Stimulated activated CD4-positive, alpha-beta T cell treated with anti-CD3 and anti-CD28 coated beads, Interleukin-2, amount 100 ng/mL, for 4 hours (primary cell): ENCODE data around the gene ENTPD8.
"Not testable (repeated sequence)": the region's sequence is repeated elsewhere in the genome, so short reads cannot be mapped to it uniquely, and the experiment has no call there.

Experiments
- DNase-seq: peaks from one replicate; pipeline ENCODE4 v3.0.0-alpha.2; 2020; ENCODE audit warnings: low read depth

ENTPD8 gene

GRCh38 chr9:137458194-137459151, 17.3 kb upstream of the ENTPD8 start:
- no peak for DNase-seq

DNA sequence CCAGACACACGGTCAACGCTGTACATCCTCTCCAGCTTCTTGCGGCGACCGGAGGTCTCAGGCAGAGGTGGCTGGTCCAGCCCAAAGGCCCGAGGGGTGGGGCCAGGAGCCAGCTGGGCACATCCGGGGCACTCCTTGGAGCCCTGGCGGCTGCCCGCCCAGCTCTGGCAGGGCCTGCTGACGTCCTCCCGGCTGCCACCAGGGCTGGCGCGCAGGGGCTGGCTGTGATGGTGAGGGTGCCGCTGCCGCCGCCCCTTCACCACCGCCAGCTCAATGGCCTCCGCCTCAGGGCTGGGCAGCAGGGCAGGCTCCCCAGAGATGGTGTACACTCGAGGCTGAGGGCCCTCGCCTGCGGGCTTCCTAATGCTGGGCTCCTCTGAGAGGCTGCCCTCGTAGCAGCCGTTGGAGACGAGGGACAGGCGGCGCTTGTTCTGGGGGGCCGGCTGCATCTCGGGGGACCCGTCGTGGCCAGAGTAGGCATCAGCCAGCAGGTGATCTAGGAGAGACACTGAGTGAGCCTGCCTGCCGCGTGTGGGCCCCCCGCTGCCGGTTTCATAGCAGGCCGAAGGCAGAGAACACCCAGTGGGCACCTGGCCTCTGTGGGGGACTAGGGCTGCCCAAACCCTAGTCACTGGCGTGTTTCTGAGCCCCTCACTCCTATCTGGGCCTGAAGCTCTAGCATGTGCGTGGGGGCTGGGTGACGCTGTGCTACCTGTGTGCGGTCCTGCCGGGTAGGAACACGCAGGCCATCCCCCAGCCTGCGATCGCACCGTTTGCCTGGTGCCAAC, 16.4 kb upstream of the ENTPD8 start:
- DNase-seq = no peak

DNA sequence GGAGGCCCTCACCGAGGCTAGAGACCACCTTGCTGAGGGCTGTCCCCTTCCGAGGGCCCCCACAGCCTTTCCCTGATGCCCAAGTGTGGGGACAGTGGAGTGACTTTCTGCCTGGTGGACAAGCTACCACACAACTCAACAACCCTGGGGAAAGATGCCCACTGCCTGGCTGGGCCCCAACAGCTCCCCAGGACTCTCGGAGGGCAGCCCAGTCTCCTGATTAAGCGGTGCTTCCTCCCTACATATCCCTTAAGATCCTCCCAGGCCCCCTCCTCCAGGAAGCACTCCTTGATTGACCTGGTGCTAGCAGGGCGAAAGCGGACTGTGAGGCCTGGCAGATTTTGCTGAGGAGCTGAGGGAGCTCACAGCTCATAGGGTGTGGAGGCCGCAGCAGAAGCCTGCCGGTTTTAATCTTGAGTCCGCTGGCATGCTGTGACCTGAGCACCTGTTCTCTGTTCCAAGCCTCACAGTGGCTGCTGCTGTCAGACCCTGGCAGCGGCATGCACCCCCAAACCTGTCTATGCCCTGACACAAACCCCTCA, 15.8 kb upstream of the ENTPD8 start:
- no peak for DNase-seq

DNA sequence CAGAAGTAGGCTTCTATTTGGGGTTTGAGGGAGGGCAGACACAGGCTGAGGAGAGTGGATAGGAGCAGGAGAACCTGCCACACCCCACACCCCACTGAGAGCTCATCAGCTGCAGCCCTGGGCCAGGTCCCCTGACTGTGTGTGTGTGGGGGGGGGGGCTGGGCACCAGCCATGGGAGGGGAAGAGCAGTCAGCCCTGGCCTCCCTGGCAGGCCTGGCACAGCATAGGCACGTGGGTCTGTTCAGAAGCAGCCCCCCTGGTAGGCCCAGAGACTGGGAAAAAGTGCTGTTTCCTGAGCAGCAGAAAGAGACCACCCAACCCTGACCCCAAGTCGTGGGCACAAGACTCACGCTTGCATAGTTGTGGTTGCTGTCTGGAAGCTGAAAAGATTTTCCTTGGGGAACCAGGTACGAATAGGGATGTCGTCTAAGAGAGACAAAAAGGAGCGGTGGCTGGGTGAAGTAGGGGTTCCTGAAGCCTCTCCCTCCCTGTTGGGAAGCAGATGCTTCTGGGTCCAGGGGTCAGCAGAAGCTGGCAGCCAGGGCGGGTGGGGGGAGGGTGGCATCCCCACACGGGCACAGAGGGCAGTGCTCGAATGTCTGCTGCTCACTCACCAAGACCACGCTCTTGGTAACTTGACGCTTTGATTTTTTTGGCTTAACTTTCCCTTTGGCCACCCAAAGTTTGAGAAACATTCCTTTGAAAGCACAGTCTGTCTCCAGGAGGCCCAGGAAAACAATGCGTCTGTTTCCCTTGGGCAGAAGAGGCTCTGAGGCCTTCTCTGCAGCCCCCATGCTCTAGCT, 15.1 kb upstream of the ENTPD8 start:
- DNase-seq = no peak

DNA sequence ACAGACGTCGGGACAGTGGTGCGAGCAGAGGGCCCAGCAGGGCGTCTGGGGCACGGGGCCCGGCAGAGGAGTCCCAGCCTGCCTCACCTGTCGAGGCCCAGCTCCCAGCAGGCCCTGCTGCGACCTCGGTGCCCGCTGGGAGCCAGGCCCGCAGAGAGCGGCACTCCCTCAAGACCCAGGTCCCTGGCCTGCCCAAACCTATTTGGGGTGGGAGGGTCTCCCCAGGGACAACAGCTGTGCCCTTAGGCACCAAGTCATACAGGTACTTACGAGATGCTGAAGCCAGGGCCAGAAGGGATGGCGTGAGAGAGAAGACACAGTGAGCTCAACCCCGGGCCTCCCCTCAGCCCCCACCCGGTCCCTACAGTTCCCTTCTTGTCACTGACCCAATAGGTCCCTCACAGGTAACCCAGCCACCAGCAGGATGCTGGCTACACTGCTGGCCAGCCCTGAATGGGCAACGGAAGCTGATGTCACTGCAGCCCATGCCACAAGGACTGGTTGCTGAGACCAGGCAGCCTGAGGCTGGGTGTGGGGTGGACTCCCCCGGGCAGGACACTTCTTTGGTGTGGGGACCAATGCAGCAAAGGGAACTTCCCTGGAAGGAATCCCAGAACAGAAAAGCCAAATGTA, 14.3 kb upstream of the ENTPD8 start:
- no peak for DNase-seq

DNA sequence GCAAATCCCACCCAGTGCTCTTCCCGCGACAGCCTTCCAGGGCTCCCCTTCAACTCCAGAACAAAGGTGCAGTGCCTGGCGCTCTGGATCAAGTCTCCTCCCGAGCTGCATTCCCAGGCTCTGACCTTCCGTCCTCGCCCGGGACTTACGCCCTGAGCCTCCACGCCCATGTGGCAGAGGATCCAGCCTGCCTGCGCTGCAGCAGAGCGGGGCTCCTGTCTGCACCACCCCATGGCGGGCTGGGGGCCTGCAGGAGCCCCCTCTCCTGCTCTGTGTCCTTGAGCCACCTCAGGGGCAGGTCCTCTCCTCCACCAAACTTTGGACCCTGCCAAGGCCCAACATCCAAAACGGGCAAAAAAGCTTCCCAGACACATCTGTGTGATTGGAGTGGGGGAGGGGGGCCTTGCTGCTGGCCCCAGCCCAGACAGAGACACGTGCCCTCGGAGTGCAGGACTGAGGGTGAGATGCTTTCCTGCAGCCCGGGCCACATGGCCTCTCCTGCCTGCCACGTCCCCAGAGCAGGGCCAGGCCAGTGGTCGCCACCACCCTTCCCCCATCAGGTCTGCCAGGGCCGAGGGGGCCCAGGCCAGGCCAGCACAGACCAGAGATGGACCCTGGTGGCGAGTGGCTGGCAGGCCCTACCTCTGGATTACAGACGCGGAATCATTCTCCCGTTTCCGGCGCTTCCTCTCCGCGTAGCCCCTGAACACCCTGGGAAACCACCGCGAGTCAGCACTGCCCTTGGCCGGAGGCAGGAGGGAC, 13.6 kb upstream of the ENTPD8 start:
- no peak for DNase-seq

GRCh38 chr9:137454145-137454596, 13.0 kb upstream of the ENTPD8 start:
- no peak for DNase-seq

- peak; percentile 46 for DNase-seq
These were observed 12.5 kb upstream of the ENTPD8 start for GRCh38 chr9:137453643-137454081.

DNA sequence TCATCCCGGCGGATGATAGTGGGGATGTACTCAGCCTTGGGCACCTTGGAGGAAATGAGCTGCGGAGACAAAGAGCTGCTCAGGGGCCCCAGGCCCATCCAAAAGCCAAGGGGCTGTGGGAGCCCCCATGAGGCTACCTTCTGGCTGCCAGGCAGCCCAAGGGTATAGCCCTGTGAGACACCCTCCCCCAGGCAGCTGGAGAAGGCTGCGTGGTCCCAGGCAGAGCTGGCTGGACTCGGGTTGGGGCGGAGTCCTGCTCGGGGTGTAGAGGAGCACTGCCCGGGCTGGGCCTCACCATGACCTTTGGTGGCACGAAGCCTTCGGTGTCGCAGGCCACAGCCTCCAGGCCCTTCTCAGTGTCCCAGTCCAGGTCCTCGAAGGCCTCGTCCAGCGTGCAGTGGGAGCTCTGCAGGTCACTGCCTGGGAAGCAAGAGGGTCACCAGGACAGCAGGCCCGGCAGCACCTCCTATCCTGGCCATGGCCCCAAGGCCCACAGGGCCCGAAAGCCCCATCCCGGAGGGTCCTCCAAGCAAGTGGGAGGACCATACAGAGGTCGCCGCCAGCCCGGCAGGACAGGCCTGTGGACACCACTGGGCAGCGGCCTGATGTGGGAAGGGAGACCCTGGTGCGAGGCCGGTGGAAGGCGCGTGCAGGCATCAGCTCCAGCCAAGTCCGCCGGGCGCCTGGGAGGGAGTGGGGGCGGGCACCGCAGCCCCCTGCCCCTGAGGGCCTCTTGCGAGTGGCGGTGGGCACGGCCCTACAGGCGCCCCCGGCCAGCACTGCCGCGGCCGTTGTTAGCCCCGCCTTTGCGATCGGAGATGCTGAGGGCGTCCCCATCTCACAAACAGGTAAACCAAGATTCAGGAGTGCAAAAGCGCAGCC, 11.8 kb upstream of the ENTPD8 start:
- no peak for DNase-seq

DNA sequence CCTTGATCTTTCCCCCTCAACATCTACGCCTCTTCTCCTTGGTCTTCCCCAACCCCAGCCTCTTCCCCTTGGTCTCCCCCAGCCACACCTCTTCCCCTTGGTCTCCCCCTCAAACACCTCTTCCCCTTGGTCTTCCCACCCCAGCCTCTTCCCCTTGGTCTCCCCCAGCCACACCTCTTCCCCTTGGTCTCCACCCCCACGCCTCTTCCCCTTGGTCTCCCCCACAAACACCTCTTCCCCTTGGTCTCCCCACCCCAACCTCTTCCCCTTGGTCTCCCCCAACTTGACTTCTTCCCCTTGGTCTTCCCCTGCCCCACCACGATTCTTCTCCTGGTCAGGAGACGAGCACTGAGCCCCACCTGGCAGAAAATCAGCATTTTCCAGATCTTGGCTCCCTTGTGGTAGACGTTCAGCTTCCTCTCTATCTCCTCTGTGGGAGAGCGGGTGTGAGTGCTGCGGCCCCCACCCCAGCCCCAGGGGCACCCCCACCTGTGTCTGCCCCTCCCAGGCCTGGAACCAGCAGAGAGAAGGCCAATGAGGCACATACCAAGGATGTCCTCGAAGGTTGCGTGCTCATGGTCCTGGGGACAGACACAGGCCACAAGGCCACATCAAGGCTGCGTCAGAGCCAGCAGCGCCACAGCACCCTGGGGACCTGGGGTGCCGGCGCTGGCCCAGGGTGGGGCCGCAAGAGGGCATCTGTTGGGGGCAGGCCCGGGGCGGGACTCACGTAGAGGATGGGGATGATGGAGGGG, 11.0 kb upstream of the ENTPD8 start:
- DNase-seq = no peak

- not testable (repeated sequence) for DNase-seq
These were observed 10.3 kb upstream of the ENTPD8 start for GRCh38 chr9:137451264-137452005.

DNA sequence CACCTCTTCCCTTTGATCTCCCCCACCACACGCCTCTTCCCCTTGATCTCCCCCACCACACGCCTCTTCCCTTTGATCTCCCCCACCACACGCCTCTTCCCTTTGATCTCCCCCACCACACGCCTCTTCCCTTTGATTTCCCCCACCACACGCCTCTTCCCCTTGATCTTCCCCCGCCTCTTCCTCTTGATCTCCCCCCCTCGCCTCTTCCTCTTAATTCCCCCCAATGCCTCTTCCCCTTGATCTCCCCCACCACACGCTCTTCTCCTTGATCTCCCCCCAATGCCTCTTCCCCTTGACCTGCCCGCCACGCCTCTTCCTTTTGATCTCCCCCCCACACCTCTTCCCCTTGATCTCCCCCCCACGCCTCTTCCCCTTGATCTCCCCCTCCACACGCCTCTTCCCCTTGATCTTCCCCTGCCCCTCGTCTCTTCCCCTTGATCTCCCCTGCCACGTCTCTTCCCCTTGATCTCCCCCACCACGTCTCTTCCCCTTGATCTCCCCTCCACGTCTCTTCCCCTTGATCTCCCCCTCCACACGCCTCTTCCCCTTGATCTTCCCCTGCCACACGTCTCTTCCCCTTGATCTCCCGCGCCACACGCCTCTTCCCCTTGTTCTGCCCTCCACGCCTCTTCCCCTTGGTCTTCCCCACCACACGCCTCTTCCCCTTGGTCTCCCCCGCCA, 9.5 kb upstream of the ENTPD8 start:
- peak; percentile 49 for DNase-seq

DNA sequence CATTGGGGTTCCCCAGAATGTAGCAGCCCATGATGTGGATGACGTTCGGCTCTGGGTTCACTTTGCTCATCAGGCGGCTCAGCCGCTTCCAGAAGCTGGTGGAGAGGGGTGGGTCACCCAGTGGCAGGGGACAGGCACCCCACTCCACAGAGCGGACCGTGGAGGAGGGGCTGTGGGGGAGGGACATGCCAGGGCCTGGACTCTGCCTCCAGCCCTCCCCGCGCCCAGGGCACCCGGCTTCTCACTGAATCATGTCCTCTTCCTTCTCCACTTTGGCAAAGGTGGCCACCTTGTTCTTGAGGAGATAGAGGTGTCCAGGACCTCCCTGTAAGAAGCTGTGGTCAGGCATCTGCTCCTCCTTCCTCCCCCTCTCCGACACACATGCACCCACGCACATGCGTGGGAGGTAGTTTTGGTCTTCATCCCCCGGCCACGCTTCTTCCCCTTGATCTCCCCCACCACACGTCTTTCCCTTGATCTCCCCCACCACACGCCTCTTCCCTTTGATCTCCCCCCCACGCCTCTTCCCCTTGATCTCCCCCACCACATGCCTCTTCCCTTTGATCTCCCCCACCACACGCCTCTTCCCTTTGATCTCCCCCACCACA, 8.9 kb upstream of the ENTPD8 start:
- DNase-seq = peak; percentile 74

GRCh38 chr9:137449081-137449844, 8.1 kb upstream of the ENTPD8 start:
- DNase-seq = no peak

- no peak for DNase-seq
These were observed 7.4 kb upstream of the ENTPD8 start for GRCh38 chr9:137448602-137448962.
